MM.1S (cell line): ENCODE results near the gene TLE5.

ENCODE experiments used
- DNase-seq: peaks from one replicate; pipeline ENCODE4 v3.0.0-alpha.2; 2015
- H2AFZ ChIP-seq: fragments of 300-600 bp; sonication (generic); 2 replicates; pipeline ENCODE4 v1.6.0; 2016; ENCODE audit warnings: antibody characterized with exemption, low read length
- H3F3A ChIP-seq: fragments of 300-600 bp; sonication (generic); 2 replicates; pipeline ENCODE4 v1.6.1; 2016; ENCODE audit warnings: mild to moderate bottlenecking, antibody characterized with exemption, low read length, moderate library complexity, mixed read lengths; ENCODE audit not compliant: insufficient read depth
- H3K27ac ChIP-seq: fragments of 300-600 bp; sonication (generic); 2 replicates; pipeline ENCODE4 v1.5.1; 2016; ENCODE audit warnings: mild to moderate bottlenecking, low read length
- H3K27me3 ChIP-seq: fragments of 300-600 bp; sonication (generic); replicated peaks from 2 replicates; pipeline ENCODE4 v1.6.0; 2016; ENCODE audit warnings: low read length; ENCODE audit not compliant: insufficient read depth
- H3K36me3 ChIP-seq: fragments of 300-600 bp; sonication (generic); replicated peaks from 2 replicates; pipeline ENCODE4 v1.6.1; 2016; ENCODE audit warnings: mild to moderate bottlenecking, low read length, mixed read lengths; ENCODE audit not compliant: insufficient read depth
- H3K4me1 ChIP-seq: fragments of 300-600 bp; sonication (generic); 2 replicates; pipeline ENCODE4 v1.6.1; 2016; ENCODE audit warnings: low read length, mixed read lengths
- H3K4me2 ChIP-seq: fragments of 300-600 bp; sonication (generic); 2 replicates; pipeline ENCODE4 v1.6.0; 2016; ENCODE audit warnings: low read depth, low read length
- H3K4me3 ChIP-seq: fragments of 300-600 bp; sonication (generic); 2 replicates; pipeline ENCODE4 v1.5.1; 2016; ENCODE audit warnings: low read length, mixed read lengths
- H3K79me2 ChIP-seq: fragments of 300-600 bp; sonication (generic); 2 replicates; pipeline ENCODE4 v1.6.1; 2016; ENCODE audit warnings: mixed run types, low read length, mixed read lengths
- H3K9ac ChIP-seq: fragments of 300-600 bp; sonication (generic); 2 replicates; pipeline ENCODE4 v1.6.1; 2016; ENCODE audit warnings: low read length, mixed read lengths
- H3K9me2 ChIP-seq: fragments of 300-600 bp; sonication (generic); replicated peaks from 2 replicates; pipeline ENCODE4 v1.6.1; 2016; ENCODE audit warnings: mild to moderate bottlenecking, low read length, mixed read lengths; ENCODE audit not compliant: insufficient read depth
- H3K9me3 ChIP-seq: fragments of 300-600 bp; sonication (generic); replicated peaks from 2 replicates; pipeline ENCODE4 v1.6.1; 2016; ENCODE audit warnings: mild to moderate bottlenecking, low read length, mixed read lengths; ENCODE audit not compliant: insufficient read depth
- H4K20me1 ChIP-seq: fragments of 300-600 bp; sonication (generic); 2 replicates; pipeline ENCODE4 v1.6.1; 2016; ENCODE audit warnings: mild to moderate bottlenecking, low read length, moderate library complexity, mixed read lengths; ENCODE audit not compliant: insufficient read depth
- EZH2 ChIP-seq: fragments of 300-600 bp; sonication (generic); optimal IDR thresholded peaks from 2 replicates; pipeline ENCODE3; 2017; ENCODE audit warnings: low read depth, mild to moderate bottlenecking, antibody characterized with exemption, low read length, mixed read lengths
- EZH2phosphoT487 ChIP-seq: fragments of 300-600 bp; sonication (generic); IDR thresholded peaks from 2 replicates; pipeline ENCODE4 v1.6.1; 2018; ENCODE audit warnings: antibody characterized with exemption, low read length
- TF ChIP-seq, protein P1 (sequence below): fragments of 300-600 bp; sonication (generic); IDR thresholded peaks from 2 replicates; pipeline ENCODE4 v1.5.1; 2016; ENCODE audit warnings: antibody characterized with exemption, low read length, mixed read lengths

The TLE5 gene

GRCh38 chr19:3042621-3043267 lies 19.6 kb downstream of the TLE5 start:
- no peak overlapping the region for H3K27ac ChIP-seq
- no peaks in the 10 kb centered on the region for H4K20me1 ChIP-seq
- no peak overlapping the region for H3K4me2 ChIP-seq

DNA sequence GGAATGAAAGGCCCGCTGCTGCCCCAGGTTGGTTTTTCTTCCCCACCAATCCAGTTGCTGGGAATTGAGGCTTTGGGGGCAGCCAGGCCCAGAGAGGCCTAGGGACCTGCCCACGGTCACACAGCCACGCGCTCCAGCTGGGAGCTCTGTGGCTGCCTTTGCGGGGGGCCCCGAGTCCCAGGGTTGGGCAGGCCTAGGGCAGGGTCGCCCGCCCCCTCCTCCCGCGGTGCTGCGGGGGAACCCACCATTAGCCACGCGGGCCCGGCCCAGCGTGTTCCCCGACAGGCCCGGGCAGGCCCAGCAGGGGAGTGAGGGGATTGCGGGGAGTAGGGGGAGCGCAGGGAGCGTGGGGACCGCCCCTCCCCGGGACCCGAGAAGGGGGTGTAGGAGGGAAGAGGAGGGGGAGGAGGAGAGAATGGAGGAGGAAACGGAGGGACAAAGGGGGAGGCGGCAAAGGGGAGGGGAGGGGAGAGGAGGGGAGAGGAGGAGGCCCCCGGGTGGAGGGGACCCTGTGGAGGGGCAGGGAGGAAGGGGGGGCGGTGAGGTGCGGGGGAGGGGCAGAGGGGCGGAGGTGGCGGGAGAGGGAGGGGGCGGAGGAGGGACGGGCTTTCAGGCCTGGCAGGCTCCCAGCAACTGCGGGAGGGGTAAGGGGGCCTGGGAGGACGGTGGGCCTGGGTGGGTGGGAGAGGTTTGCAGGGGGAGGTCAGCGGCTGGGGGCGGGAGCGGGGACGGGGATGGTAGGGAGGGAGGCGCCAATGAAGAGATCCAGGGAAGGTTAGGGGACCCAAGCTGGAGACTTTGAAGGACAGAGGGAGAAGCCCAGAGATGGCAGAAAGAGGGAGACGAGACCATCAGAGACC lies 20.3 kb downstream of the TLE5 start:
- Histone ChIP-seq H3F3A (no peaks in the 10 kb centered on the region), H3K9me2 (no peaks in the 10 kb centered on the region), H3K9ac (no peak overlapping the region), H3K36me3 (no peaks in the 10 kb centered on the region), H3K27ac (no peak overlapping the region), H3K9me3 (no peaks in the 10 kb centered on the region), H3K4me1 (no peaks in the 10 kb centered on the region), H3K27me3 (peaks cover 73% of the 10 kb centered on the region), H3K4me3 (no peak overlapping the region), H4K20me1 (no peaks in the 10 kb centered on the region), H2AFZ (no peak overlapping the region), H3K79me2 (no peaks in the 10 kb centered on the region), H3K4me2 (no peak overlapping the region)
- no peak for TF ChIP-seq EZH2phosphoT487
- DNase-seq, result no peak

More at GRCh38 chr19:3042621-3043267, 19.6 kb downstream of the TLE5 start:
- Histone ChIP-seq H3K4me3 (no peak overlapping the region), H3K9me2 (no peaks in the 10 kb centered on the region), H2AFZ (no peak overlapping the region), H3K36me3 (no peaks in the 10 kb centered on the region), H3K27me3 (peaks cover 73% of the 10 kb centered on the region), H3K9me3 (no peaks in the 10 kb centered on the region), H3K9ac (no peak overlapping the region), H3F3A (no peaks in the 10 kb centered on the region), H3K4me1 (no peaks in the 10 kb centered on the region), H3K79me2 (no peaks in the 10 kb centered on the region)
- no peak for DNase-seq
- TF ChIP-seq EZH2phosphoT487 (no peak), EZH2 (no peak)
- TF ChIP-seq, protein P1, sequence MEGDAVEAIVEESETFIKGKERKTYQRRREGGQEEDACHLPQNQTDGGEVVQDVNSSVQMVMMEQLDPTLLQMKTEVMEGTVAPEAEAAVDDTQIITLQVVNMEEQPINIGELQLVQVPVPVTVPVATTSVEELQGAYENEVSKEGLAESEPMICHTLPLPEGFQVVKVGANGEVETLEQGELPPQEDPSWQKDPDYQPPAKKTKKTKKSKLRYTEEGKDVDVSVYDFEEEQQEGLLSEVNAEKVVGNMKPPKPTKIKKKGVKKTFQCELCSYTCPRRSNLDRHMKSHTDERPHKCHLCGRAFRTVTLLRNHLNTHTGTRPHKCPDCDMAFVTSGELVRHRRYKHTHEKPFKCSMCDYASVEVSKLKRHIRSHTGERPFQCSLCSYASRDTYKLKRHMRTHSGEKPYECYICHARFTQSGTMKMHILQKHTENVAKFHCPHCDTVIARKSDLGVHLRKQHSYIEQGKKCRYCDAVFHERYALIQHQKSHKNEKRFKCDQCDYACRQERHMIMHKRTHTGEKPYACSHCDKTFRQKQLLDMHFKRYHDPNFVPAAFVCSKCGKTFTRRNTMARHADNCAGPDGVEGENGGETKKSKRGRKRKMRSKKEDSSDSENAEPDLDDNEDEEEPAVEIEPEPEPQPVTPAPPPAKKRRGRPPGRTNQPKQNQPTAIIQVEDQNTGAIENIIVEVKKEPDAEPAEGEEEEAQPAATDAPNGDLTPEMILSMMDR, result no peak

- Histone ChIP-seq H3K4me1 (no peaks in the 10 kb centered on the region), H3K4me3 (no peak overlapping the region), H3K27me3 (peaks cover 77% of the 10 kb centered on the region), H3K9me3 (no peaks in the 10 kb centered on the region), H3K9me2 (no peaks in the 10 kb centered on the region), H3K36me3 (no peaks in the 10 kb centered on the region), H4K20me1 (no peaks in the 10 kb centered on the region), H3K9ac (no peak overlapping the region), H2AFZ (no peak overlapping the region), H3K27ac (no peak overlapping the region), H3K4me2 (no peak overlapping the region), H3F3A (no peaks in the 10 kb centered on the region), H3K79me2 (no peaks in the 10 kb centered on the region)
- TF ChIP-seq EZH2phosphoT487 (no peak), EZH2 (no peak)
- TF ChIP-seq, protein P1, result no peak
- no peak for DNase-seq
These were observed 21.0 kb downstream of the TLE5 start for GRCh38 chr19:3041327-3041726.

DNA sequence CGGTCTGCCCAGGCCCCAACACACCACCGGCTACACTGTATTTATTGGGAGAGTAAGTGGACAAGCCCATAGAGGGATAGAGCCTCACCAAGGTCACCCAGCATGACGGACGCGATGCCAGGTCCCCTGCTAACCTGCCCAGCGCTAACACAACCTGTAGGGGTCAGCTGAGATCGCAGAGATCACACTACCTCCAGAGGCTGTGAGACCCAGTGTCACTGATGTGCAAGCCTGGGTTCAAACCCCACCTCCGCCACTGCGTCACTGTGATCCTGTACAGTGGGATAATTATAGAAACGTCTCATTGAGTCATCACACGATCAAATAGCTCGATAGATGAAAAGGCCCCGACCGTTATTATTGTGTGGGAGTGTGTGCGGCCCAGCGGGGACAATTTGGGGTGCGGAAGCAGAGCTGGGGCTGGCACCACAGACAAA lies 22.6 kb downstream of the TLE5 start:
- Histone ChIP-seq H3K9ac (no peak overlapping the region), H4K20me1 (no peaks in the 10 kb centered on the region), H3K4me3 (no peak overlapping the region), H2AFZ (no peak overlapping the region), H3K79me2 (no peaks in the 10 kb centered on the region), H3K27ac (no peak overlapping the region), H3K9me2 (no peaks in the 10 kb centered on the region), H3K4me2 (no peak overlapping the region), H3K4me1 (no peaks in the 10 kb centered on the region), H3K36me3 (no peaks in the 10 kb centered on the region), H3K9me3 (no peaks in the 10 kb centered on the region), H3K27me3 (peaks cover 70% of the 10 kb centered on the region), H3F3A (no peaks in the 10 kb centered on the region)
- DNase-seq, result no peak
- TF ChIP-seq EZH2 (no peak), EZH2phosphoT487 (no peak)
- TF ChIP-seq, protein P1, result no peak
